SK-N-SH (cell line): Measurements from ENCODE around the gene C8B. TPM values are rescaled to one million over a fixed set of nuclear protein-coding genes. Genes with fewer than 3 reads are reported as not detected.

Experiments used
- CTCF ChIA-PET: fragments of 300-600, 350-600 bp; formaldehyde crosslinking; extraction: SDS; loops from one replicate; lab custom pipeline; 2021; lab: Yijun Ruan, JAX
- POLR2A ChIA-PET: fragments of 350-600 bp; sonication (Branson Sonifier 250); formaldehyde crosslinking; extraction: SDS; loops from one replicate; lab custom pipeline; 2020; ENCODE audit warnings: antibody characterized with exemption, inconsistent platforms; lab: Yijun Ruan, JAX
- DNase-seq: peaks from one replicate; pipeline ENCODE4 v3.0.0; 2012
- H2AFZ ChIP-seq: fragments of 200-600 bp; sonication (generic); 2 replicates; pipeline ENCODE4 v1.8.1; 2016; ENCODE audit warnings: antibody characterized with exemption, mild to moderate bottlenecking, low read depth
- H3F3A ChIP-seq: fragments of 200-600 bp; sonication (generic); replicated peaks from 2 replicates; pipeline ENCODE3; 2016; ENCODE audit warnings: antibody characterized with exemption, mild to moderate bottlenecking; ENCODE audit not compliant: insufficient read depth
- H3K27ac ChIP-seq, 2 experiments: fragments of 200-500 bp in 1 of 2; fragments of 200-600 bp in 1 of 2; sonication (Bioruptor generic) in 1 of 2; sonication (generic), shearing (Covaris generic) in 1 of 2; 2 replicates each; pipeline versions ENCODE4 v1.5.1 to v1.6.1; 2014 to 2016; ENCODE audit warnings: low read depth in 2 of 2, inconsistent platforms in 1 of 2, low read length in 1 of 2, mild to moderate bottlenecking in 1 of 2, mixed read lengths in 1 of 2
- H3K27me3 ChIP-seq: fragments of 200-600 bp; sonication (generic), shearing (Covaris generic); 2 replicates; pipeline ENCODE4 v1.6.1; 2016; ENCODE audit warnings: mixed run types; ENCODE audit not compliant: insufficient read depth
- H3K36me3 ChIP-seq, 2 experiments: fragments of 200-500 bp in 1 of 2; fragments of 200-600 bp in 1 of 2; sonication (Bioruptor generic) in 1 of 2; sonication (generic) in 1 of 2; replicated peaks in 1 of 2; 2 replicates each; pipeline versions ENCODE3 to v1.5.1; 2014 to 2016; ENCODE audit warnings: low read length in 1 of 2, mild to moderate bottlenecking in 1 of 2; ENCODE audit not compliant: insufficient read depth in 2 of 2, control insufficient read depth in 1 of 2
- H3K4me1 ChIP-seq, 2 experiments: fragments of 200-500 bp in 1 of 2; fragments of 200-600 bp in 1 of 2; sonication (Bioruptor generic) in 1 of 2; sonication (generic), shearing (Covaris generic) in 1 of 2; 2 replicates each; pipeline versions ENCODE4 v1.5.1 to v1.6.1; 2014 to 2016; ENCODE audit warnings: low read depth in 1 of 2, low read length in 1 of 2, mixed run types in 1 of 2; ENCODE audit not compliant: insufficient read depth in 2 of 2, control insufficient read depth in 1 of 2
- H3K4me2 ChIP-seq: fragments of 200-600 bp; sonication (generic), shearing (Covaris generic); 2 replicates; pipeline ENCODE4 v1.6.1; 2017; ENCODE audit warnings: mixed run types
- H3K4me3 ChIP-seq, 2 experiments: fragments of 200-500 bp in 1 of 2; fragments of 200-600 bp in 1 of 2; sonication (Bioruptor generic) in 1 of 2; sonication (generic), shearing (Covaris generic) in 1 of 2; 2 replicates each; pipeline versions ENCODE4 v1.5.1 to v1.8.1; 2014 to 2016; ENCODE audit warnings: low read depth in 2 of 2, inconsistent platforms in 1 of 2, low read length in 1 of 2, mild to moderate bottlenecking in 1 of 2, mixed read lengths in 1 of 2, moderate library complexity in 1 of 2
- H3K79me2 ChIP-seq: fragments of 200-600 bp; sonication (generic); 2 replicates; pipeline ENCODE4 v1.8.1; 2017; ENCODE audit warnings: mild to moderate bottlenecking; ENCODE audit not compliant: insufficient read depth
- H3K9ac ChIP-seq: fragments of 200-600 bp; sonication (generic); 2 replicates; pipeline ENCODE4 v1.6.1; 2017; ENCODE audit warnings: mixed run types
- H3K9me2 ChIP-seq: fragments of 200-600 bp; sonication (generic); 2 replicates; pipeline ENCODE4 v1.6.1; 2017; ENCODE audit warnings: mixed run types
- H3K9me3 ChIP-seq: fragments of 200-600 bp; sonication (generic); 2 replicates; pipeline ENCODE4 v1.6.1; 2017; ENCODE audit warnings: mixed run types, mild to moderate bottlenecking, moderate library complexity
- H4K20me1 ChIP-seq: fragments of 200-600 bp; sonication (generic); 2 replicates; pipeline ENCODE4 v1.6.1; 2017; ENCODE audit warnings: mild to moderate bottlenecking, mixed run types; ENCODE audit not compliant: insufficient read depth
- CTCF ChIP-seq: fragments of 200-600 bp; sonication (generic); IDR thresholded peaks from 2 replicates; pipeline ENCODE4 v1.6.1; 2017; ENCODE audit warnings: antibody characterized with exemption, mild to moderate bottlenecking, moderate library complexity
- ELF1 ChIP-seq: IDR thresholded peaks from 2 replicates; pipeline ENCODE4 v1.4.0; 2012
- EZH2phosphoT487 ChIP-seq: fragments of 200-600 bp; sonication (generic); IDR thresholded peaks from 2 replicates; pipeline ENCODE4 v1.6.1; 2017; ENCODE audit warnings: low read depth, mixed run types, mild to moderate bottlenecking, antibody characterized with exemption, moderate library complexity, borderline replicate concordance
- FOXJ3 ChIP-seq: sonication (generic); formaldehyde crosslinking; IDR thresholded peaks from 2 replicates; pipeline ENCODE4 v1.5.1; 2020; ENCODE audit warnings: mild to moderate bottlenecking, missing genetic modification reagents
- FOXM1 ChIP-seq: IDR thresholded peaks from 2 replicates; pipeline ENCODE4 v1.4.0; 2012; ENCODE audit warnings: low read depth, mild to moderate bottlenecking
- JUND ChIP-seq: IDR thresholded peaks from 2 replicates; pipeline ENCODE4 v1.4.0; 2012
- MEF2A ChIP-seq: IDR thresholded peaks from 2 replicates; pipeline ENCODE4 v1.4.0; 2012; ENCODE audit warnings: low read depth, borderline replicate concordance
- RAD21 ChIP-seq: IDR thresholded peaks from 2 replicates; pipeline ENCODE4 v1.6.1; 2012; ENCODE audit warnings: mild to moderate bottlenecking, low read length
- RFX5 ChIP-seq: IDR thresholded peaks from 2 replicates; pipeline ENCODE4 v1.6.1; 2012; ENCODE audit warnings: mild to moderate bottlenecking, improper control_type of control experiment, low read length
- SIN3A ChIP-seq: IDR thresholded peaks from 2 replicates; pipeline ENCODE4 v1.6.1; 2012; ENCODE audit warnings: low read depth, mild to moderate bottlenecking, low read length, moderate library complexity, borderline replicate concordance
- TCF12 ChIP-seq: IDR thresholded peaks from 2 replicates; pipeline ENCODE4 v1.4.0; 2012
- USF1 ChIP-seq: IDR thresholded peaks from 2 replicates; pipeline ENCODE4 v1.4.0; 2012; ENCODE audit warnings: low read depth, borderline replicate concordance
- WGBS: methylation state at CpG from one replicate; pipeline ENCODE4 v1.1.6; 2017; ENCODE audit warnings: low lambda C conversion rate; 5-methylcytosine and 5-hydroxymethylcytosine counted together
- polyA plus RNA-seq, 3 experiments: library from polyadenylated mRNA; depleted of rRNA; stranded (reverse); fragments of >200 nt; gene quantifications; 2 replicates each; pipeline ENCODE4 v1.2.3, GENCODE V29; 2012

Gene C8B
- polyA plus RNA-seq, 1 of the 3 experiments (the other 2 are of a cell fraction) = not detected

GRCh38 chr1:57012315-57012714 is 46.5 kb upstream of the C8B start:
- TF ChIP-seq TCF12 (peak; percentile 6; the same call in 1 of the 2 replicates), FOXM1 (no peak)
- no peak for DNase-seq
- Histone ChIP-seq H2AFZ (no peak overlapping the region), H3F3A (no peaks in the 10 kb centered on the region), H4K20me1 (no peaks in the 10 kb centered on the region), H3K4me1 (peaks cover 0 to 8% of the 10 kb centered on the region in 2 experiments; a peak in 2 of 4 replicates), H3K4me2 (no peak overlapping the region), H3K4me3 (no peak overlapping the region), H3K79me2 (no peaks in the 10 kb centered on the region), H3K36me3 (peaks cover 0 to 5% of the 10 kb centered on the region in 2 experiments), H3K9me2 (no peaks in the 10 kb centered on the region), H3K9ac (no peak overlapping the region), H3K9me3 (no peaks in the 10 kb centered on the region), H3K27ac (no peak overlapping the region), H3K27me3 (no peaks in the 10 kb centered on the region)
- POLR2A ChIA-PET = no interaction called here
- CTCF ChIA-PET = interaction anchor here (1.4 kb wide), 1 partner anchor 11 kb away, joined by 3 read pairs; no protein-coding TSS in a partner anchor
- WGBS = 86% methylated on average over 1 of the region's 1 CpG

GRCh38 chr1:57010511-57010910 is 44.7 kb upstream of the C8B start:
- CTCF ChIA-PET = interaction anchor here (0.8 kb wide), 1 partner anchor 51 kb away, joined by 3 read pairs; no protein-coding TSS in a partner anchor
- whole genome bisulfite sequencing = 78% methylated on average over 4 of the region's 4 CpGs
- POLR2A ChIA-PET = no interaction called here

More at GRCh38 chr1:57010511-57010910, 44.7 kb upstream of the C8B start:
- Histone ChIP-seq H3K27me3 (no peaks in the 10 kb centered on the region), H3K9me2 (no peaks in the 10 kb centered on the region), H3K79me2 (no peaks in the 10 kb centered on the region), H3K4me3 (no peak overlapping the region), H3K27ac (no peak overlapping the region), H3K9ac (no peak overlapping the region), H3K36me3 (peaks cover 0 to 5% of the 10 kb centered on the region in 2 experiments), H3K4me2 (no peak overlapping the region)
- no peak for DNase-seq
- no peak for TF ChIP-seq JUND
- TF ChIP-seq SIN3A = no peak
- no peak for TF ChIP-seq RFX5
- TF ChIP-seq USF1 = no peak
- TF ChIP-seq FOXJ3 (CRISPR knock-in tag) = no peak
- no peak for TF ChIP-seq EZH2phosphoT487
- no peak for TF ChIP-seq CTCF
- no peak for TF ChIP-seq RAD21
- TF ChIP-seq ELF1 = no peak
- no peak for TF ChIP-seq MEF2A
- no peak for TF ChIP-seq FOXM1
- TF ChIP-seq, all 33 proteins: peak for 0
- H3K4me1 ChIP-seq = peaks cover 0 to 13% of the 10 kb centered on the region in 2 experiments; a peak in 2 of 4 replicates
- no peaks in the 10 kb centered on the region for H4K20me1 ChIP-seq
- no peak overlapping the region for H2AFZ ChIP-seq
- H3F3A ChIP-seq = no peaks in the 10 kb centered on the region
- H3K9me3 ChIP-seq = no peaks in the 10 kb centered on the region
